ENCODE data around the gene C19orf73. TPM values are rescaled to one million over a fixed set of nuclear protein-coding genes. Genes with fewer than 3 reads are reported as not detected.

The C19orf73 gene
- total and polyA plus RNA-seq, 9 of the 15 experiments (the other 6 are each of a cell fraction or from before 2014, with no cell fraction given), result 0.08 to 7.4 (median 1.4) TPM

DNA sequence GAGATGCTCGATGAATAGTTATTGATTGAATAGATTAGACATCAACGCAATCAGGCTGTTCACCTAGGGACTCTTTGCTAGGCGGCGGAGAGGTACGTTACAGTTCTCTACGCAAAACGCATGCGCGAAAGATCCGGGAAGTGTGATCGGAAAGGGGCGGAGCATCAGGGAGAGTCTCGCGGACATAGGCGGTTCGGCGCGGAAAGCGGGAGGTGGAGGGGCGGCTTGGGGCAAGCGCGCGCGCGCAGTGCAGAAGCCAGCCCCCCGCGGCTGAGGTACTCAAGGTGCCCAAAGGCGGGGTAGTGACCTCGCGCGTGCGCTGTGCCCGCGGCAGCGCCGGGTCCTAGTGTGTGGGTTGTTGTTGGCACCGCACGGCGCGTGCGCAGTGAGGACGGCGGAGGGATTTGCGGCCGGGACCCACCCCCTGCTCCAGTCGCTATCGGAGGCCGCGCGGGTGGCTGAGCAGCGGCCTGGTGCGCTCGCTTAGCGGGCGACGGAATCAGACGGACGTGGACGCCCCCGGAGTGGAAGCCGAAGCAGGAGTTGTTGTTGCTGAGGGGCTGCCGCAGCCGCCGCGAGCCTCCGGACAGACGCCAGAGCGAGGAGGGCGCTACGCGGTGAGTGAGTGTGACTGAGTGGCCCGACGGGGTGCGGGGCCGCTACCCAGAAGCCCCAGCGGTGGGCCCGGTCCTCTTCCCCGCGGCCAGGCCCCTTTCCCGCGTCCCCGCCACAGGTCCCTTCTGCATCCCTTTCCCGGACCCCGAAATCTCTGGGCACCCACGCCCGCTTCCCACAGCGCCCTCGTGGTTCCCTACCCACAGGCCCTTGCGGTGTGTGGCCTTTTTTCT, 33.7 kb downstream of the C19orf73 start, which contains the start of gene SNRNP70 (continued):
- TF ChIP-seq FOXK2 (conservative IDR thresholded peaks at IDR 0.05 in 1 of 2, IDR thresholded peaks at IDR 0.05 in 1 of 2; ENCODE audit: low read depth in 2 of 2) (peak; percentile 84 to 87; a peak in 3 of 4 replicates), TCF7 (IDR thresholded peaks at IDR 0.05; ENCODE audit: borderline replicate concordance) (no peak), ZNF140 (CRISPR knock-in tag; IDR thresholded peaks at IDR 0.05) (no peak), ZZZ3 (IDR thresholded peaks at IDR 0.05) (peak; percentile 90), EWSR1 (IDR thresholded peaks at IDR 0.05; ENCODE audit: borderline replicate concordance, low read depth, partially characterized antibody) (no peak), SIN3A (IDR thresholded peaks at IDR 0.05; ENCODE audit: borderline replicate concordance in 2 of 2, control insufficient read depth in 1 of 2, low read depth in 2 of 2, low read length in 2 of 2) (peak; percentile 65 to 77), HNRNPUL1 (IDR thresholded peaks at IDR 0.05; ENCODE audit: low read length) (no peak), HDAC1 (IDR thresholded peaks at IDR 0.05) (peak in 1 of 2 experiments; percentile 91; a peak in 2 of 4 replicates), KAT7 (CRISPR knock-in tag; IDR thresholded peaks at IDR 0.05; ENCODE audit: borderline replicate concordance) (peak; percentile 66), BCOR (IDR thresholded peaks at IDR 0.05) (no peak), PRMT5 (CRISPR knock-in tag; IDR thresholded peaks at IDR 0.05) (no peak), ZBTB17 (CRISPR knock-in tag; IDR thresholded peaks at IDR 0.05) (peak; percentile 62; the same call in 1 of the 2 replicates), MTA1 (IDR thresholded peaks at IDR 0.05; ENCODE audit: borderline replicate concordance) (0 out of 2 replicates have a peak, but pooled peaks have one; percentile 62), NR4A1 (CRISPR knock-in tag; IDR thresholded peaks at IDR 0.05) (peak; percentile 92; the same call in 1 of the 2 replicates), NR4A1 (tag; IDR thresholded peaks at IDR 0.05) (no peak), HDGF (IDR thresholded peaks at IDR 0.05) (no peak)
- TF ChIP-seq, protein P1, sequence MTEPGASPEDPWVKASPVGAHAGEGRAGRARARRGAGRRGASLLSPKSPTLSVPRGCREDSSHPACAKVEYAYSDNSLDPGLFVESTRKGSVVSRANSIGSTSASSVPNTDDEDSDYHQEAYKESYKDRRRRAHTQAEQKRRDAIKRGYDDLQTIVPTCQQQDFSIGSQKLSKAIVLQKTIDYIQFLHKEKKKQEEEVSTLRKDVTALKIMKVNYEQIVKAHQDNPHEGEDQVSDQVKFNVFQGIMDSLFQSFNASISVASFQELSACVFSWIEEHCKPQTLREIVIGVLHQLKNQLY (CRISPR knock-in tag; conservative IDR thresholded peaks at IDR 0.05), result 0 out of 4 replicates have a peak, but pooled peaks of 1 of the 2 experiments have one; percentile 68
- TF ChIP-seq, protein P2, sequence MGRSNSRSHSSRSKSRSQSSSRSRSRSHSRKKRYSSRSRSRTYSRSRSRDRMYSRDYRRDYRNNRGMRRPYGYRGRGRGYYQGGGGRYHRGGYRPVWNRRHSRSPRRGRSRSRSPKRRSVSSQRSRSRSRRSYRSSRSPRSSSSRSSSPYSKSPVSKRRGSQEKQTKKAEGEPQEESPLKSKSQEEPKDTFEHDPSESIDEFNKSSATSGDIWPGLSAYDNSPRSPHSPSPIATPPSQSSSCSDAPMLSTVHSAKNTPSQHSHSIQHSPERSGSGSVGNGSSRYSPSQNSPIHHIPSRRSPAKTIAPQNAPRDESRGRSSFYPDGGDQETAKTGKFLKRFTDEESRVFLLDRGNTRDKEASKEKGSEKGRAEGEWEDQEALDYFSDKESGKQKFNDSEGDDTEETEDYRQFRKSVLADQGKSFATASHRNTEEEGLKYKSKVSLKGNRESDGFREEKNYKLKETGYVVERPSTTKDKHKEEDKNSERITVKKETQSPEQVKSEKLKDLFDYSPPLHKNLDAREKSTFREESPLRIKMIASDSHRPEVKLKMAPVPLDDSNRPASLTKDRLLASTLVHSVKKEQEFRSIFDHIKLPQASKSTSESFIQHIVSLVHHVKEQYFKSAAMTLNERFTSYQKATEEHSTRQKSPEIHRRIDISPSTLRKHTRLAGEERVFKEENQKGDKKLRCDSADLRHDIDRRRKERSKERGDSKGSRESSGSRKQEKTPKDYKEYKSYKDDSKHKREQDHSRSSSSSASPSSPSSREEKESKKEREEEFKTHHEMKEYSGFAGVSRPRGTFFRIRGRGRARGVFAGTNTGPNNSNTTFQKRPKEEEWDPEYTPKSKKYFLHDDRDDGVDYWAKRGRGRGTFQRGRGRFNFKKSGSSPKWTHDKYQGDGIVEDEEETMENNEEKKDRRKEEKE (IDR thresholded peaks at IDR 0.05; ENCODE audit: borderline replicate concordance in 1 of 2, control insufficient read depth in 1 of 2, low read depth in 2 of 2, low read length in 1 of 2), result no peak

All from K562 (cell line).